Peyer's patch (tissue), 4 donors: Measurements from ENCODE around the gene GPN2.

ENCODE experiments used
- POLR2A ChIP-seq, 2 donors: fragments of 450-650 bp; IDR thresholded peaks; one replicate each; pipeline ENCODE4 v1.5.1; 2017; ENCODE audit warnings: antibody characterized with exemption in 2 of 2, mild to moderate bottlenecking in 2 of 2, moderate library complexity in 2 of 2
- TF ChIP-seq, protein P1 (sequence below), 6 experiments: fragments of 450-650 bp in 4 of 6; fragments of 200-600 bp in 2 of 6; sonication (generic) in 1 of 6; IDR thresholded peaks; one replicate each; pipeline ENCODE4 v1.5.1; 2017 to 2019; ENCODE audit warnings: antibody characterized with exemption in 6 of 6, mild to moderate bottlenecking in 3 of 6, moderate library complexity in 1 of 6

- TF ChIP-seq, protein P1, sequence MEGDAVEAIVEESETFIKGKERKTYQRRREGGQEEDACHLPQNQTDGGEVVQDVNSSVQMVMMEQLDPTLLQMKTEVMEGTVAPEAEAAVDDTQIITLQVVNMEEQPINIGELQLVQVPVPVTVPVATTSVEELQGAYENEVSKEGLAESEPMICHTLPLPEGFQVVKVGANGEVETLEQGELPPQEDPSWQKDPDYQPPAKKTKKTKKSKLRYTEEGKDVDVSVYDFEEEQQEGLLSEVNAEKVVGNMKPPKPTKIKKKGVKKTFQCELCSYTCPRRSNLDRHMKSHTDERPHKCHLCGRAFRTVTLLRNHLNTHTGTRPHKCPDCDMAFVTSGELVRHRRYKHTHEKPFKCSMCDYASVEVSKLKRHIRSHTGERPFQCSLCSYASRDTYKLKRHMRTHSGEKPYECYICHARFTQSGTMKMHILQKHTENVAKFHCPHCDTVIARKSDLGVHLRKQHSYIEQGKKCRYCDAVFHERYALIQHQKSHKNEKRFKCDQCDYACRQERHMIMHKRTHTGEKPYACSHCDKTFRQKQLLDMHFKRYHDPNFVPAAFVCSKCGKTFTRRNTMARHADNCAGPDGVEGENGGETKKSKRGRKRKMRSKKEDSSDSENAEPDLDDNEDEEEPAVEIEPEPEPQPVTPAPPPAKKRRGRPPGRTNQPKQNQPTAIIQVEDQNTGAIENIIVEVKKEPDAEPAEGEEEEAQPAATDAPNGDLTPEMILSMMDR (IDR thresholded peaks at IDR 0.05): no peak
- no peak for TF ChIP-seq POLR2A (IDR thresholded peaks at IDR 0.05)
These were observed 37.4 kb downstream of the GPN2 start for GRCh38 chr1:26852701-26853100.
